ENCODE results near the gene FAM124A.

The FAM124A gene

GRCh38 chr13:51221674-51222036, 543 bp upstream of the FAM124A start:
- peak overlapping the region; percentile 82 for H3K9ac ChIP-seq (ENCODE audit: low read depth, low read length)
- H3K27me3 ChIP-seq (ENCODE audit: control insufficient read depth, insufficient read depth, low read length) = peaks cover 9% of the 10 kb centered on the region
- H3K4me3 ChIP-seq (ENCODE audit: low read depth, low read length) = peak overlapping the region; percentile 79
- H3K4me1 ChIP-seq (ENCODE audit: control insufficient read depth, insufficient read depth, low read length) = peaks cover 33% of the 10 kb centered on the region
- H3K9me3 ChIP-seq (ENCODE audit: control insufficient read depth, insufficient read depth, low read length) = no peaks in the 10 kb centered on the region
- H3K36me3 ChIP-seq (ENCODE audit: control insufficient read depth, insufficient read depth, low read length) = peaks cover 7% of the 10 kb centered on the region

GRCh38 chr13:51222686-51223559, 725 bp downstream of the FAM124A start:
- H3K9me3 ChIP-seq (ENCODE audit: control insufficient read depth, insufficient read depth, low read length) = no peaks in the 10 kb centered on the region
- H3K36me3 ChIP-seq (ENCODE audit: control insufficient read depth, insufficient read depth, low read length) = peaks cover 10% of the 10 kb centered on the region
- peak overlapping the region; percentile 96 for H3K4me3 ChIP-seq (ENCODE audit: low read depth, low read length)
- H3K9ac ChIP-seq (ENCODE audit: low read depth, low read length) = peak overlapping the region; percentile 77
- peaks cover 6% of the 10 kb centered on the region for H3K27me3 ChIP-seq (ENCODE audit: control insufficient read depth, insufficient read depth, low read length)
- peaks cover 42% of the 10 kb centered on the region for H3K4me1 ChIP-seq (ENCODE audit: control insufficient read depth, insufficient read depth, low read length)

GRCh38 chr13:51223560-51224270, 1.5 kb downstream of the FAM124A start:
- H3K27me3 ChIP-seq (ENCODE audit: control insufficient read depth, insufficient read depth, low read length) = peaks cover 6% of the 10 kb centered on the region
- H3K9me3 ChIP-seq (ENCODE audit: control insufficient read depth, insufficient read depth, low read length) = no peaks in the 10 kb centered on the region
- peak overlapping the region; percentile 96 for H3K4me3 ChIP-seq (ENCODE audit: low read depth, low read length)
- peak overlapping the region; percentile 77 for H3K9ac ChIP-seq (ENCODE audit: low read depth, low read length)
- peaks cover 10% of the 10 kb centered on the region for H3K36me3 ChIP-seq (ENCODE audit: control insufficient read depth, insufficient read depth, low read length)
- peaks cover 44% of the 10 kb centered on the region for H3K4me1 ChIP-seq (ENCODE audit: control insufficient read depth, insufficient read depth, low read length)

GRCh38 chr13:51225029-51225428, 2.8 kb downstream of the FAM124A start:
- peak overlapping the region; percentile 28 for H3K4me3 ChIP-seq (ENCODE audit: low read depth, low read length)
- H3K27me3 ChIP-seq (ENCODE audit: control insufficient read depth, insufficient read depth, low read length) = peaks cover 6% of the 10 kb centered on the region
- H3K9me3 ChIP-seq (ENCODE audit: control insufficient read depth, insufficient read depth, low read length) = no peaks in the 10 kb centered on the region
- no peak overlapping the region for H3K9ac ChIP-seq (ENCODE audit: low read depth, low read length)
- H3K4me1 ChIP-seq (ENCODE audit: control insufficient read depth, insufficient read depth, low read length) = peaks cover 54% of the 10 kb centered on the region
- H3K36me3 ChIP-seq (ENCODE audit: control insufficient read depth, insufficient read depth, low read length) = peaks cover 10% of the 10 kb centered on the region

GRCh38 chr13:51227404-51227803, 5.2 kb downstream of the FAM124A start:
- Histone ChIP-seq H3K9ac (ENCODE audit: low read depth, low read length) (no peak overlapping the region), H3K4me1 (ENCODE audit: control insufficient read depth, insufficient read depth, low read length) (peaks cover 52% of the 10 kb centered on the region), H3K36me3 (ENCODE audit: control insufficient read depth, insufficient read depth, low read length) (peaks cover 17% of the 10 kb centered on the region), H3K9me3 (ENCODE audit: control insufficient read depth, insufficient read depth, low read length) (no peaks in the 10 kb centered on the region), H3K4me3 (ENCODE audit: low read depth, low read length) (no peak overlapping the region), H3K27me3 (ENCODE audit: control insufficient read depth, insufficient read depth, low read length) (no peaks in the 10 kb centered on the region)

- H3K9me3 ChIP-seq (ENCODE audit: control insufficient read depth, insufficient read depth, low read length) = no peaks in the 10 kb centered on the region
- H3K4me1 ChIP-seq (ENCODE audit: control insufficient read depth, insufficient read depth, low read length) = peaks cover 52% of the 10 kb centered on the region
- H3K9ac ChIP-seq (ENCODE audit: low read depth, low read length) = no peak overlapping the region
- H3K36me3 ChIP-seq (ENCODE audit: control insufficient read depth, insufficient read depth, low read length) = peaks cover 17% of the 10 kb centered on the region
- H3K27me3 ChIP-seq (ENCODE audit: control insufficient read depth, insufficient read depth, low read length) = no peaks in the 10 kb centered on the region
- H3K4me3 ChIP-seq (ENCODE audit: low read depth, low read length) = no peak overlapping the region
These were observed 7.0 kb downstream of the FAM124A start for GRCh38 chr13:51229101-51229719.

GRCh38 chr13:51229731-51230130, 7.5 kb downstream of the FAM124A start:
- Histone ChIP-seq H3K4me1 (ENCODE audit: control insufficient read depth, insufficient read depth, low read length) (peaks cover 47% of the 10 kb centered on the region), H3K4me3 (ENCODE audit: low read depth, low read length) (no peak overlapping the region), H3K9ac (ENCODE audit: low read depth, low read length) (no peak overlapping the region), H3K27me3 (ENCODE audit: control insufficient read depth, insufficient read depth, low read length) (no peaks in the 10 kb centered on the region), H3K36me3 (ENCODE audit: control insufficient read depth, insufficient read depth, low read length) (peaks cover 17% of the 10 kb centered on the region), H3K9me3 (ENCODE audit: control insufficient read depth, insufficient read depth, low read length) (no peaks in the 10 kb centered on the region)

GRCh38 chr13:51230477-51231105, 8.4 kb downstream of the FAM124A start:
- H3K9ac ChIP-seq (ENCODE audit: low read depth, low read length) = no peak overlapping the region
- no peaks in the 10 kb centered on the region for H3K27me3 ChIP-seq (ENCODE audit: control insufficient read depth, insufficient read depth, low read length)
- no peak overlapping the region for H3K4me3 ChIP-seq (ENCODE audit: low read depth, low read length)
- peaks cover 18% of the 10 kb centered on the region for H3K36me3 ChIP-seq (ENCODE audit: control insufficient read depth, insufficient read depth, low read length)
- peaks cover 39% of the 10 kb centered on the region for H3K4me1 ChIP-seq (ENCODE audit: control insufficient read depth, insufficient read depth, low read length)
- H3K9me3 ChIP-seq (ENCODE audit: control insufficient read depth, insufficient read depth, low read length) = no peaks in the 10 kb centered on the region

GRCh38 chr13:51231456-51231855, 9.3 kb downstream of the FAM124A start:
- H3K9ac ChIP-seq (ENCODE audit: low read depth, low read length) = no peak overlapping the region
- H3K27me3 ChIP-seq (ENCODE audit: control insufficient read depth, insufficient read depth, low read length) = no peaks in the 10 kb centered on the region
- no peaks in the 10 kb centered on the region for H3K9me3 ChIP-seq (ENCODE audit: control insufficient read depth, insufficient read depth, low read length)
- peaks cover 34% of the 10 kb centered on the region for H3K4me1 ChIP-seq (ENCODE audit: control insufficient read depth, insufficient read depth, low read length)
- no peak overlapping the region for H3K4me3 ChIP-seq (ENCODE audit: low read depth, low read length)
- H3K36me3 ChIP-seq (ENCODE audit: control insufficient read depth, insufficient read depth, low read length) = peaks cover 21% of the 10 kb centered on the region

GRCh38 chr13:51232328-51232727, 10.1 kb downstream of the FAM124A start:
- H3K9me3 ChIP-seq (ENCODE audit: control insufficient read depth, insufficient read depth, low read length) = no peaks in the 10 kb centered on the region
- no peak overlapping the region for H3K9ac ChIP-seq (ENCODE audit: low read depth, low read length)
- H3K27me3 ChIP-seq (ENCODE audit: control insufficient read depth, insufficient read depth, low read length) = no peaks in the 10 kb centered on the region
- H3K36me3 ChIP-seq (ENCODE audit: control insufficient read depth, insufficient read depth, low read length) = peaks cover 17% of the 10 kb centered on the region
- H3K4me3 ChIP-seq (ENCODE audit: low read depth, low read length) = no peak overlapping the region
- peaks cover 28% of the 10 kb centered on the region for H3K4me1 ChIP-seq (ENCODE audit: control insufficient read depth, insufficient read depth, low read length)

GRCh38 chr13:51233117-51233826, 11.1 kb downstream of the FAM124A start:
- peaks cover 21% of the 10 kb centered on the region for H3K36me3 ChIP-seq (ENCODE audit: control insufficient read depth, insufficient read depth, low read length)

More at GRCh38 chr13:51233117-51233826, 11.1 kb downstream of the FAM124A start:
- Histone ChIP-seq H3K4me1 (ENCODE audit: control insufficient read depth, insufficient read depth, low read length) (peaks cover 24% of the 10 kb centered on the region), H3K9ac (ENCODE audit: low read depth, low read length) (no peak overlapping the region), H3K4me3 (ENCODE audit: low read depth, low read length) (no peak overlapping the region), H3K27me3 (ENCODE audit: control insufficient read depth, insufficient read depth, low read length) (no peaks in the 10 kb centered on the region), H3K9me3 (ENCODE audit: control insufficient read depth, insufficient read depth, low read length) (no peaks in the 10 kb centered on the region)

Measured in iPS-15b (cell line).